HG03442 (cell line): Measurements from ENCODE around the gene CCDC152.
"Not testable (repeated sequence)": the region's sequence is repeated elsewhere in the genome, so short reads cannot be mapped to it uniquely, and the experiment has no call there.

Source experiments
- ATAC-seq: cut with Tn5 transposase; IDR thresholded peaks from one replicate; pipeline ENCODE4 v1.9.1; 2021; ENCODE audit warnings: mild to moderate bottlenecking, moderate library complexity; ENCODE audit not compliant: unreplicated experiment

The CCDC152 gene

GRCh38 chr5:42756606-42757601 lies at the start of gene CCDC152:
TSS of gene CCDC152 (plus strand) at chr5:42756818. CDS start at chr5:42759122, 2,304 bp downstream.
- peak; percentile 88 for ATAC-seq

GRCh38 chr5:42715785-42716184 lies 40.8 kb upstream of the CCDC152 start:
- no peak for ATAC-seq

- peak; percentile 95 for ATAC-seq
Measured at GRCh38 chr5:42718591-42718990, 38.0 kb upstream of the CCDC152 start.

GRCh38 chr5:42719034-42719433 lies 37.6 kb upstream of the CCDC152 start:
- no peak for ATAC-seq

- ATAC-seq, result no peak
Measured at GRCh38 chr5:42720251-42720650, 36.4 kb upstream of the CCDC152 start.

- no peak for ATAC-seq
Measured at GRCh38 chr5:42721484-42721883, 35.1 kb upstream of the CCDC152 start.

GRCh38 chr5:42734531-42735058 lies 22.0 kb upstream of the CCDC152 start:
- not testable (repeated sequence) for ATAC-seq

- no peak for ATAC-seq
Measured at GRCh38 chr5:42740920-42741319, 15.7 kb upstream of the CCDC152 start.

GRCh38 chr5:42745426-42745825 lies 11.2 kb upstream of the CCDC152 start:
- no peak for ATAC-seq

GRCh38 chr5:42745856-42746255 lies 10.8 kb upstream of the CCDC152 start:
- no peak for ATAC-seq

- no peak for ATAC-seq
Measured at GRCh38 chr5:42749020-42749419, 7.6 kb upstream of the CCDC152 start.

- no peak for ATAC-seq
Measured at GRCh38 chr5:42750507-42750906, 6.1 kb upstream of the CCDC152 start.

- ATAC-seq, result no peak
Measured at GRCh38 chr5:42751044-42751443, 5.6 kb upstream of the CCDC152 start.

- ATAC-seq, result no peak
Measured at GRCh38 chr5:42753099-42753498, 3.5 kb upstream of the CCDC152 start.

GRCh38 chr5:42759456-42759855 lies 2.8 kb downstream of the CCDC152 start:
- ATAC-seq, result no peak

- no peak for ATAC-seq
Measured at GRCh38 chr5:42760426-42760825, 3.8 kb downstream of the CCDC152 start.

GRCh38 chr5:42761791-42762190 lies 5.2 kb downstream of the CCDC152 start:
- ATAC-seq, result no peak

GRCh38 chr5:42767491-42768105 lies 11.0 kb downstream of the CCDC152 start:
- ATAC-seq, result no peak

GRCh38 chr5:42768106-42768504 lies 11.5 kb downstream of the CCDC152 start:
- no peak for ATAC-seq

- ATAC-seq, result no peak
Measured at GRCh38 chr5:42770003-42770402, 13.4 kb downstream of the CCDC152 start.

- ATAC-seq, result no peak
Measured at GRCh38 chr5:42772265-42772993, 15.8 kb downstream of the CCDC152 start.
